ENCODE data around the gene NAV2.

The NAV2 gene

GRCh38 chr11:20020716-20021115, 308.1 kb downstream of the NAV2 start:
- TF ChIP-seq CTCF (IDR thresholded peaks at IDR 0.05; ENCODE audit: low read depth, low read length, missing control alignments) = no peak
- Histone ChIP-seq H3K36me3 (replicated peaks) (no peaks in the 10 kb centered on the region), H3K27ac (no peak overlapping the region), H3K4me3 (ENCODE audit: low read depth, low read length) (no peak overlapping the region), H3K27me3 (replicated peaks) (no peaks in the 10 kb centered on the region)
- in situ Hi-C loops (cut with HindIII; ENCODE audit: low pct_ligation_motif_present, low sequenced_read_pairs) = no loop called here
- no peak for DNase-seq

- H3K4me3 ChIP-seq (ENCODE audit: low read depth, low read length) = no peak overlapping the region
- in situ Hi-C loops (cut with HindIII; ENCODE audit: low pct_ligation_motif_present, low sequenced_read_pairs) = no loop called here
- no peaks in the 10 kb centered on the region for H3K36me3 ChIP-seq (replicated peaks)
- no peak for DNase-seq
- TF ChIP-seq CTCF (IDR thresholded peaks at IDR 0.05; ENCODE audit: low read depth, low read length, missing control alignments) = no peak
- H3K27me3 ChIP-seq (replicated peaks) = no peaks in the 10 kb centered on the region
- H3K27ac ChIP-seq = no peak overlapping the region
These were observed 308.6 kb downstream of the NAV2 start for GRCh38 chr11:20021212-20021611.

- TF ChIP-seq CTCF (IDR thresholded peaks at IDR 0.05; ENCODE audit: low read depth, low read length, missing control alignments) = no peak
- in situ Hi-C loops (cut with HindIII; ENCODE audit: low pct_ligation_motif_present, low sequenced_read_pairs) = no loop called here
- Histone ChIP-seq H3K36me3 (replicated peaks) (no peaks in the 10 kb centered on the region), H3K27ac (no peak overlapping the region), H3K4me3 (ENCODE audit: low read depth, low read length) (no peak overlapping the region), H3K27me3 (replicated peaks) (no peaks in the 10 kb centered on the region)
- DNase-seq = no peak
These were observed 309.2 kb downstream of the NAV2 start for GRCh38 chr11:20021771-20022362.

GRCh38 chr11:20022363-20023081, 309.9 kb downstream of the NAV2 start:
- no peak for TF ChIP-seq CTCF (IDR thresholded peaks at IDR 0.05; ENCODE audit: low read depth, low read length, missing control alignments)
- peak overlapping the region; percentile 40 for H3K27ac ChIP-seq

GRCh38 chr11:20023082-20023426, 310.4 kb downstream of the NAV2 start:
- H3K36me3 ChIP-seq (replicated peaks) = no peaks in the 10 kb centered on the region
- no peak for TF ChIP-seq CTCF (IDR thresholded peaks at IDR 0.05; ENCODE audit: low read depth, low read length, missing control alignments)
- in situ Hi-C loops (cut with HindIII; ENCODE audit: low pct_ligation_motif_present, low sequenced_read_pairs) = no loop called here
- no peaks in the 10 kb centered on the region for H3K27me3 ChIP-seq (replicated peaks)
- peak overlapping the region; percentile 40 for H3K27ac ChIP-seq
- no peak for DNase-seq
- peak overlapping the region; percentile 56 for H3K4me3 ChIP-seq (ENCODE audit: low read depth, low read length)

More at GRCh38 chr11:20022363-20023081, 309.9 kb downstream of the NAV2 start:
- Histone ChIP-seq H3K27me3 (replicated peaks) (no peaks in the 10 kb centered on the region), H3K4me3 (ENCODE audit: low read depth, low read length) (peak overlapping the region; percentile 56), H3K36me3 (replicated peaks) (no peaks in the 10 kb centered on the region)
- peak; percentile 61 for DNase-seq
- in situ Hi-C loops (cut with HindIII; ENCODE audit: low pct_ligation_motif_present, low sequenced_read_pairs) = no loop called here
